Heart right ventricle (tissue), 16 donors: ENCODE measurements around the gene ZNF778. TPM values are rescaled to one million over a fixed set of nuclear protein-coding genes. Genes with fewer than 3 reads are reported as not detected.

Source experiments
- ATAC-seq, 8 donors: fragments of 200-7000 bp; cut with Tn5 transposase; one replicate each; pipeline ENCODE4 v1.9.1; 2020; ENCODE audit warnings: mild to moderate bottlenecking in 8 of 8, moderate library complexity in 8 of 8, moderate number of reproducible peaks in 1 of 8
- DNase-seq, 2 donors: peaks; one replicate each; pipeline ENCODE4 v3.0.0-alpha.2; 2020
- H3K27ac ChIP-seq, 10 donors: fragments of 200-600 bp; sonication (generic) in 2 of 10; one replicate each; pipeline versions ENCODE4 v1.5.0 to v1.8.0; 2020 to 2022; ENCODE audit warnings: mild to moderate bottlenecking in 3 of 10
- H3K27me3 ChIP-seq, 7 donors: fragments of 200-600 bp; one replicate each; pipeline ENCODE4 v1.8.0; 2021 to 2022; ENCODE audit warnings: mild to moderate bottlenecking in 2 of 7
- H3K36me3 ChIP-seq, 9 donors: fragments of 200-600 bp; sonication (generic) in 1 of 9; one replicate each; pipeline versions ENCODE4 v1.5.0 to v1.8.0; 2020 to 2022; ENCODE audit warnings: mild to moderate bottlenecking in 2 of 9
- H3K4me1 ChIP-seq, 9 donors: fragments of 200-600 bp; sonication (generic) in 1 of 9; one replicate each; pipeline versions ENCODE4 v1.5.0 to v1.8.0; 2020 to 2022; ENCODE audit warnings: mild to moderate bottlenecking in 4 of 9
- H3K4me3 ChIP-seq, 10 donors: fragments of 200-600 bp; sonication (generic) in 2 of 10; one replicate each; pipeline versions ENCODE4 v1.5.0 to v1.8.0; 2020 to 2022; ENCODE audit warnings: mild to moderate bottlenecking in 7 of 10, moderate library complexity in 2 of 10
- H3K9me3 ChIP-seq, 11 donors: fragments of 200-600 bp in 10 of 11; sonication (generic) in 2 of 11; one replicate each; pipeline versions ENCODE4 v1.5.0 to v1.8.0; 2013 to 2022; ENCODE audit warnings: mild to moderate bottlenecking in 2 of 11, control low read depth in 1 of 11, moderate library complexity in 1 of 11
- CTCF ChIP-seq, 9 donors: fragments of 200-600 bp; sonication (generic) in 2 of 9; IDR thresholded peaks; one replicate each; pipeline versions ENCODE4 v1.5.0 to v1.8.0; 2021 to 2022; ENCODE audit warnings: antibody characterized with exemption in 9 of 9, mild to moderate bottlenecking in 5 of 9, moderate library complexity in 1 of 9
- WGBS, 2 donors: extraction: QIAGEN DNeasy Blood & Tissue Kit; methylation state at CpG; one replicate each; pipeline ENCODE4 v1.1.7; 2013; ENCODE audit warnings: inconsistent platforms in 1 of 2; 5-methylcytosine and 5-hydroxymethylcytosine counted together
- intact Hi-C, 10 donors: fragments of 100-400 bp; cut with DNase I; formaldehyde crosslinking; loops; one replicate each; pipeline versions ENCODE4 v1.11.1 to v1.14.2; 2022
- polyA plus RNA-seq, 2 donors: library from polyadenylated mRNA; stranded (reverse); fragments of 200-250 nt; gene quantifications; one replicate each; pipeline ENCODE4 v1.2.3, GENCODE V29; 2013
- total RNA-seq, 10 donors: library from RNA; stranded (reverse); fragmentation: NEBNext Ultra II Directional in 3 of 10; extraction: Animal tissue kit (Norgen Biotek cat#: 25700) in 3 of 10; gene quantifications; one replicate each; pipeline versions ENCODE4 v1.2.1 to v1.2.4, GENCODE V29; 2021 to 2023
- donor health status: Arrhythmogenic right ventricular cardiomyopathy.
- donor health status: ischemic (EF 13 %, LVEDD 7.1; RV severe dilation, severe dysfunction).
- donor health status: healthy with polysubstance abuse.
- donor health status: DM: no; HTN: yes; CAD: no.
- donor health status: DM: no; HTN: no; CAD: no.
- donor health status: ischemic (EF 25% LVEDD 6.9; RV normal size, moderate dysfunction).
- donor health status: ischemic (EF 25% LVEDD 5.7; RV mildly dilated, moderate dysfunction).
- donor health status: healthy.
- donor health status: DM: yes; HTN: yes; CAD: no.
- donor health status: Ischemic cardiomyopathy.
- donor health status: ischemic (EF 35%, LVEDD 5.7; RV mildly dilated, moderate dysfunction).
- donor health status: nonischemic (EF 11% LVEDD 7.7; RV severe dilation, severe dysfunction).
- donor health status: DM: yes; HTN: yes; CAD: no.
- donor health status: PGD.
- donor health status: ischemic (EF 29% LVEDD 5.4; RV normal size, mild dysfunction).
- donor health status: nonischemic (EF 23%, LVEDD 6.1; RV moderate dilation, normal function).

Gene ZNF778
- total and polyA plus RNA-seq, 12 donors = 1.7 to 11.3 (median 8.2) TPM

- TF ChIP-seq CTCF (IDR thresholded peaks at IDR 0.05) = no peak
- Histone ChIP-seq H3K4me3 (no peak overlapping the region), H3K27me3 (no peaks in the 10 kb centered on the region), H3K4me1 (peaks cover 0 to 8% (median 0%) of the 10 kb centered on the region in 9 donors), H3K27ac (no peak overlapping the region), H3K36me3 (peaks cover 4 to 96% (median 49%) of the 10 kb centered on the region in 9 donors), H3K9me3 (no peaks in the 10 kb centered on the region)
- ATAC-seq (no peak), DNase-seq (no peak)
- intact Hi-C loops = no loop called here
- 94 to 96% methylated on average over 39 of the region's 39 CpGs for WGBS, 2 donors
Observed at GRCh38 chr16:89275837-89276720, 58.6 kb downstream of the ZNF778 start.

GRCh38 chr16:89277049-89277448, 59.5 kb downstream of the ZNF778 start:
- no peak for ATAC-seq
- peaks cover 4 to 95% (median 53%) of the 10 kb centered on the region in 9 donors for H3K36me3 ChIP-seq
- no peaks in the 10 kb centered on the region for H3K9me3 ChIP-seq
- no peak overlapping the region for H3K27ac ChIP-seq
- no peak for DNase-seq
- intact Hi-C loops = no loop called here
- TF ChIP-seq CTCF (IDR thresholded peaks at IDR 0.05) = no peak
- WGBS, 2 donors = 85 to 86% methylated on average over 9 of the region's 9 CpGs
- H3K4me3 ChIP-seq = no peak overlapping the region
- peaks cover 0 to 8% (median 0%) of the 10 kb centered on the region in 9 donors for H3K4me1 ChIP-seq
- H3K27me3 ChIP-seq = no peaks in the 10 kb centered on the region

- H3K27ac ChIP-seq = no peak overlapping the region
Observed at GRCh38 chr16:89277641-89278341, 60.3 kb downstream of the ZNF778 start.

More at GRCh38 chr16:89277641-89278341, 60.3 kb downstream of the ZNF778 start:
- peaks cover 0 to 8% (median 0%) of the 10 kb centered on the region in 9 donors for H3K4me1 ChIP-seq
- H3K36me3 ChIP-seq = peaks cover 4 to 95% (median 49%) of the 10 kb centered on the region in 9 donors
- intact Hi-C loops = no loop called here
- WGBS, 2 donors = 71 to 81% methylated on average over 33 of the region's 33 CpGs
- H3K9me3 ChIP-seq = no peaks in the 10 kb centered on the region
- TF ChIP-seq CTCF (IDR thresholded peaks at IDR 0.05) = no peak
- no peak for DNase-seq
- no peaks in the 10 kb centered on the region for H3K27me3 ChIP-seq
- ATAC-seq = peak in 2 of 8 donors; percentile 13 to 48
- no peak overlapping the region for H3K4me3 ChIP-seq
